Choroid plexus epithelial cell (primary cell): ENCODE results near the gene SMOC2.

Experiments used
- DNase-seq: peaks from one replicate; pipeline ENCODE4 v3.0.0-alpha.2; 2010; ENCODE audit warnings: low read depth
- H3K4me3 ChIP-seq: 2 replicates; pipeline ENCODE4 v1.5.1; 2011; ENCODE audit warnings: low read depth, mild to moderate bottlenecking, control low read depth, low read length, moderate library complexity
- CTCF ChIP-seq: conservative IDR thresholded peaks from 2 replicates; pipeline ENCODE4 v1.5.1; 2011; ENCODE audit warnings: low read depth, mild to moderate bottlenecking, control low read depth, inconsistent platforms, low read length, moderate library complexity

Gene SMOC2

GRCh38 chr6:168670401-168670985 lies 229.5 kb downstream of the SMOC2 start:
- DNase-seq, result no peak
- no peak for TF ChIP-seq CTCF
- no peak overlapping the region for H3K4me3 ChIP-seq

DNA sequence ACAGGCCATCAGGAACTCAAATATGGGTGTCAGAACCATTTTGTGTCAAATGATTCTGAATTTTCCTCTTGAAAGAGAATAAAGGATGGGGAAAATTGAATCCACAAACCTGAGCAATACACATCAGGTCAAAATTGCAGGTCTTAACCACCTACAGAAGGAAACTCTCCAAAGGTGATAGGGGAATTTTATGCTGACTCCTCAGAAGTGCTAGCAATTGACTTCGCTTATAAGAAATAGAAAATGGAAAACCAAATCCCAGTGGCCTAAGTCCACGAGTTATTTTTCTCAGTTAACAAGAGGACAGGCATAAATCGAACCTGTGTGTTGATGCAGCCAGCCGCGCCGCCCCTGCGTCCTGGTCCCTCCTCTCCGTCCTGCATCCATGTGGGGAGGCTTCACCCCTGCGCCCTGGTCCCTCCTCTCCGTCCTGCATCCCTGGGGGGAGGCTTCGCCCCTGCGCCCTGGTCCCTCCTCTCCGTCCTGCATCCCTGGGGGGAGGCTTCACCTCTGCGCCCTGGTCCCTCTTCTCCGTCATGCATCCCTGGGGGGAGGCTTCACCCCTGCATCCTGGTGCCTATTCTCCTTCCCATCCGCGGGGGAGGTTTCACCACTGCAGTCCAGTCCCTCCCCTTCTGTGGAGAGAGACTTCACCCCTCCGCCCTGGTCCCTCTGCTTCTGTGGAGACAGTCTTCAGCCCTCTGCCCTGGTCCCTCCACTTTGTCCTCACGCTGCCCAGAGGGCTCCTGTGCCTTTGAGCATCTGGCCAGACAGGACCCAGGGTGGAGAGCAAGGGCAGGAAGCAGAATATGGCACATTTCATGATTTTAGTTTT lies 230.3 kb downstream of the SMOC2 start:
- no peak overlapping the region for H3K4me3 ChIP-seq
- DNase-seq, result no peak

GRCh38 chr6:168671863-168672546 lies 231.0 kb downstream of the SMOC2 start:
- no peak for DNase-seq
- H3K4me3 ChIP-seq, result no peak overlapping the region
- TF ChIP-seq CTCF, result no peak

More for the DNA sequence above, 230.3 kb downstream of the SMOC2 start:
- TF ChIP-seq CTCF, result no peak

- no peak overlapping the region for H3K4me3 ChIP-seq
- DNase-seq, result no peak
- no peak for TF ChIP-seq CTCF
Observed at GRCh38 chr6:168674595-168674994, 233.6 kb downstream of the SMOC2 start.

DNA sequence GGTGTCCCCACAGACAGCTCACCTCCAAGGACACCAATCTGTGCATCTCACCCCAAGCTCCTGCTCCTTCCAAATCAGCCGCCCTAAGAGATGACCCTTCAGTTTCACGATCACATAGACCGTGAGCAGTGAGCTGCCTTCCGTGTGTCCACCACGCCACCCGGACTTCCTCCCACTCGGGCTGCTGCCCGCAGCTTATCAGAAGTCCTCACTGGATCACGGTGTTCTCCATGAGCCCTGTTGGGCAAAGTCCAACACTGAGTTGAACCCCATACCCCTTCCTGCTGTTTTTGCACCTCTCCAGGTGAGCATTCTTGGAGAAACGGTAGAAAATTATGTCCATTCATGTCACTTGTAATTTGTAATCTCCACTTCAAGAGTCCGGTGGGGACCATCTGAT lies 234.4 kb downstream of the SMOC2 start:
- no peak overlapping the region for H3K4me3 ChIP-seq
- DNase-seq, result no peak
- no peak for TF ChIP-seq CTCF

DNA sequence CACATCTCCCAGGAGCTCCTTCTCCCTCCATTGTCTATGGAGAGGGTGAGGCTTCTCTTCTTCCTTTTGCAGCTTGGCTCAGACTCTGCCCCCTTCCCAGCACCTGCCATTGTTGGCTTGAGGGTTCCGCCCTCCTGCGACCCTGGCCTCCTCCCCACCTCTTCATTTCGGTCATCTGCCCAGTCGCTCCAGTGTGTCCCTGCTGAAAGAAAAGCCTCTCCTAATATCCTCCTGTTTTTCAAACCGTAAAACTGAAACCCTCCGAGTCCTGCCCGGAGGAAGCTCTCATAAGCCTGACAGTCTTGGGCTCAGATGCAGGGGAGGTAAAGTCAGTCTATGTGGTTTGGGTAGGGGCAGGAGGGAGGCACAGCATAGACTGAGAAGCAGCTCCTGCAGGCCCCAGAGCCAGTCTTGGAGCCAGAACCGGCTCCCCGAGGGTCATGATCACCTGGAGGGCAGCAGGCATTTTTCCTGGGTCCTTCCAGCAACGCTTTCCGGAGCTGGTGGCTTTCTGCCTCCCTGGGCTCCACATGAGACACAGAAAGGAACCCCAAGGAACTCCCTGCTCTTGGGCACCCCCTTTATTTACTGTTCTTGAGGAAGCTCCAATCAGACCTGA lies 235.1 kb downstream of the SMOC2 start:
- no peak for TF ChIP-seq CTCF
- H3K4me3 ChIP-seq, result no peak overlapping the region
- DNase-seq, result no peak
